ENCODE data around the gene RABGAP1. TPM values are rescaled to one million over a fixed set of nuclear protein-coding genes. Genes with fewer than 3 reads are reported as not detected.

RABGAP1 gene
- total RNA-seq, 3 donors from 2014 or later: 54.5 to 130 (median 55.9) TPM

- intact Hi-C loops (cut with DNase I, micrococcal nuclease): loop anchor here in 1 of 2 donors (10.0 kb wide), 1 partner anchor 253 kb away; no protein-coding TSS in a partner anchor
- DNase-seq (no peak), ATAC-seq (no peak)
- Histone ChIP-seq H3K9me3 (no peaks in the 10 kb centered on the region), H3K4me3 (no peak overlapping the region), H3K36me3 (ENCODE audit: low read depth) (peaks cover 5% of the 10 kb centered on the region), H3K4me1 (ENCODE audit: low read depth) (no peaks in the 10 kb centered on the region)
- TF ChIP-seq CTCF (IDR thresholded peaks at IDR 0.05): no peak
Measured at GRCh38 chr9:123091459-123091858, 150.6 kb downstream of the RABGAP1 start.

GRCh38 chr9:123093141-123093540 lies 152.3 kb downstream of the RABGAP1 start:
- ATAC-seq (no peak), DNase-seq (no peak)
- intact Hi-C loops (cut with DNase I, micrococcal nuclease): loop anchor here in 1 of 2 donors (10.0 kb wide), 1 partner anchor 252 kb away; no protein-coding TSS in a partner anchor
- no peaks in the 10 kb centered on the region for H3K9me3 ChIP-seq
- TF ChIP-seq CTCF (IDR thresholded peaks at IDR 0.05): no peak
- H3K4me1 ChIP-seq (ENCODE audit: low read depth): no peaks in the 10 kb centered on the region
- H3K36me3 ChIP-seq (ENCODE audit: low read depth): peaks cover 8% of the 10 kb centered on the region
- no peak overlapping the region for H3K4me3 ChIP-seq

- TF ChIP-seq CTCF (IDR thresholded peaks at IDR 0.05): no peak
- no peak for DNase-seq
- H3K4me1 ChIP-seq (ENCODE audit: low read depth): no peaks in the 10 kb centered on the region
- ATAC-seq: no peak
- no peak overlapping the region for H3K4me3 ChIP-seq
- H3K36me3 ChIP-seq (ENCODE audit: low read depth): peaks cover 8% of the 10 kb centered on the region
- intact Hi-C loops (cut with DNase I, micrococcal nuclease): loop anchor here in 1 of 2 donors (10.0 kb wide), 1 partner anchor 248 kb away; no protein-coding TSS in a partner anchor
- no peaks in the 10 kb centered on the region for H3K9me3 ChIP-seq
Measured at GRCh38 chr9:123096987-123097386, 156.2 kb downstream of the RABGAP1 start.

GRCh38 chr9:123097430-123098095 lies 156.7 kb downstream of the RABGAP1 start:
- Histone ChIP-seq H3K36me3 (ENCODE audit: low read depth) (peaks cover 8% of the 10 kb centered on the region), H3K4me1 (ENCODE audit: low read depth) (no peaks in the 10 kb centered on the region), H3K9me3 (no peaks in the 10 kb centered on the region), H3K4me3 (no peak overlapping the region)
- intact Hi-C loops (cut with DNase I, micrococcal nuclease): loop anchor here in 1 of 2 donors (10.0 kb wide), 1 partner anchor 247 kb away; no protein-coding TSS in a partner anchor
- ATAC-seq (no peak), DNase-seq (no peak)
- no peak for TF ChIP-seq CTCF (IDR thresholded peaks at IDR 0.05)

GRCh38 chr9:123098096-123098459 lies 157.3 kb downstream of the RABGAP1 start:
- H3K9me3 ChIP-seq: no peaks in the 10 kb centered on the region
- no peak for TF ChIP-seq CTCF (IDR thresholded peaks at IDR 0.05)
- intact Hi-C loops (cut with DNase I, micrococcal nuclease): loop anchor here in 1 of 2 donors (10.0 kb wide), 1 partner anchor 247 kb away; no protein-coding TSS in a partner anchor
- H3K4me1 ChIP-seq (ENCODE audit: low read depth): no peaks in the 10 kb centered on the region
- no peak for DNase-seq
- peaks cover 8% of the 10 kb centered on the region for H3K36me3 ChIP-seq (ENCODE audit: low read depth)
- no peak for ATAC-seq
- H3K4me3 ChIP-seq: no peak overlapping the region

All from mucosa of descending colon (tissue), 3 donors.